Lower leg skin (tissue), 3 donors: ENCODE data around the gene CMSS1.

Source experiments
- CTCF ChIP-seq, 3 donors: fragments of 450-650 bp; IDR thresholded peaks; one replicate each; pipeline ENCODE4 v1.5.1; 2016; ENCODE audit warnings: antibody characterized with exemption in 3 of 3, mild to moderate bottlenecking in 3 of 3, moderate library complexity in 2 of 3
- POLR2A ChIP-seq, 2 donors: fragments of 450-650 bp; IDR thresholded peaks; one replicate each; pipeline ENCODE4 v1.6.1; 2016 to 2017; ENCODE audit warnings: antibody characterized with exemption in 2 of 2, mild to moderate bottlenecking in 1 of 2, moderate library complexity in 1 of 2

GRCh38 chr3:99921377-99921695 lies 103.7 kb downstream of the CMSS1 start:
- TF ChIP-seq CTCF (IDR thresholded peaks at IDR 0.05) (no peak), POLR2A (IDR thresholded peaks at IDR 0.05) (no peak)
